ENCODE measurements around the gene ISCA1. TPM values are rescaled to one million over a fixed set of nuclear protein-coding genes. Genes with fewer than 3 reads are reported as not detected.

ISCA1 gene
- total RNA-seq, 1 donor from 2014 or later: 24.1 TPM

DNA sequence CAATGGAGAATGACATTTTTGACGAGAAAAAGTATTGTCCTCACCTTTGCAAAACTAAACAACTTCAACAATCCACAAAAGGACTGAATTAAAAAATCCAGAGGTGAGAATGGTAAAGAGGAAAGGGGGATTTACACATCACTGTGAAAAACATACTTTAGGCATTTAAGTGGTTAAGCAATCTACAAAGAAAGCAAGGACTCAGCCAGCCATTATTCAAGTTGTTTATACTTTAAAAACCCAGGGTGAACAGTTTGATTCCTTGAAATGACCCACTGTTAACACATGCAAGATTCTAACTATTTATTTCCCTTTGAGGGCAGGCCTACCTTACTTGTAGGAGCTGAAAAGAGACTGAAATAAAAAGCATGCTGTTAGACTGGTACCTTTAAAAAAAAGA, 42.6 kb upstream of the ISCA1 start:
- no peak overlapping the region for H3K4me3 Mint-ChIP-seq (ENCODE audit: unreplicated experiment)
- no peaks in the 10 kb centered on the region for H3K27me3 Mint-ChIP-seq (ENCODE audit: low read depth)
- no peaks in the 10 kb centered on the region for H3K9me3 Mint-ChIP-seq (ENCODE audit: low read depth)
- DNase-seq (ENCODE audit: low spot score): no peak
- TF ChIP-seq, protein P1, sequence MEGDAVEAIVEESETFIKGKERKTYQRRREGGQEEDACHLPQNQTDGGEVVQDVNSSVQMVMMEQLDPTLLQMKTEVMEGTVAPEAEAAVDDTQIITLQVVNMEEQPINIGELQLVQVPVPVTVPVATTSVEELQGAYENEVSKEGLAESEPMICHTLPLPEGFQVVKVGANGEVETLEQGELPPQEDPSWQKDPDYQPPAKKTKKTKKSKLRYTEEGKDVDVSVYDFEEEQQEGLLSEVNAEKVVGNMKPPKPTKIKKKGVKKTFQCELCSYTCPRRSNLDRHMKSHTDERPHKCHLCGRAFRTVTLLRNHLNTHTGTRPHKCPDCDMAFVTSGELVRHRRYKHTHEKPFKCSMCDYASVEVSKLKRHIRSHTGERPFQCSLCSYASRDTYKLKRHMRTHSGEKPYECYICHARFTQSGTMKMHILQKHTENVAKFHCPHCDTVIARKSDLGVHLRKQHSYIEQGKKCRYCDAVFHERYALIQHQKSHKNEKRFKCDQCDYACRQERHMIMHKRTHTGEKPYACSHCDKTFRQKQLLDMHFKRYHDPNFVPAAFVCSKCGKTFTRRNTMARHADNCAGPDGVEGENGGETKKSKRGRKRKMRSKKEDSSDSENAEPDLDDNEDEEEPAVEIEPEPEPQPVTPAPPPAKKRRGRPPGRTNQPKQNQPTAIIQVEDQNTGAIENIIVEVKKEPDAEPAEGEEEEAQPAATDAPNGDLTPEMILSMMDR (IDR thresholded peaks at IDR 0.05): no peak
- H3K36me3 Mint-ChIP-seq (ENCODE audit: low read depth): peaks cover 29% of the 10 kb centered on the region
- peaks cover 49% of the 10 kb centered on the region for H3K4me1 Mint-ChIP-seq (ENCODE audit: low read depth)
- H3K27ac Mint-ChIP-seq (ENCODE audit: unreplicated experiment): no peak overlapping the region

DNA sequence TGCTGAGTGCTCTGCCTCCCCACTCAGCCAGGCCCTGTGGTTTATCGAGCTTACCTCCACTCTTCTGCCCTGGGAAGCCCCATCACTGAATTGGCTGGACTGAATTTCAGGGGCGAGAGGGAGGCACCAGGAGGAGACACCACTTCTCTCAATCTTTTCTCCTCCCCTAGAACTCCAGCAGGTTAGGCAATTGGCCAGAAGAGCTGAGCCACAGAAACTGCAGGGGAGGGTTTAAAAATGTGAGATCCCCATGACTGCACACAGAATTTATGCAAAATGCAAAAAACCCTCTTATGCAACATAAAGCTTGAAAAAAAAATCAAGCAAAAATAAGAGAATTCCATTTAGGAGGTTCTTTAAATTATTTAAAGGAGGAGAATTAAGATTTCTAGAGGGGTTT, 42.0 kb upstream of the ISCA1 start:
- Mint-ChIP-seq H3K27ac (ENCODE audit: unreplicated experiment) (no peak overlapping the region), H3K4me1 (ENCODE audit: low read depth) (peaks cover 45% of the 10 kb centered on the region), H3K9me3 (ENCODE audit: low read depth) (no peaks in the 10 kb centered on the region), H3K4me3 (ENCODE audit: unreplicated experiment) (no peak overlapping the region), H3K36me3 (ENCODE audit: low read depth) (peaks cover 26% of the 10 kb centered on the region), H3K27me3 (ENCODE audit: low read depth) (no peaks in the 10 kb centered on the region)
- TF ChIP-seq, protein P1 (IDR thresholded peaks at IDR 0.05): no peak
- DNase-seq (ENCODE audit: low spot score): no peak

DNA sequence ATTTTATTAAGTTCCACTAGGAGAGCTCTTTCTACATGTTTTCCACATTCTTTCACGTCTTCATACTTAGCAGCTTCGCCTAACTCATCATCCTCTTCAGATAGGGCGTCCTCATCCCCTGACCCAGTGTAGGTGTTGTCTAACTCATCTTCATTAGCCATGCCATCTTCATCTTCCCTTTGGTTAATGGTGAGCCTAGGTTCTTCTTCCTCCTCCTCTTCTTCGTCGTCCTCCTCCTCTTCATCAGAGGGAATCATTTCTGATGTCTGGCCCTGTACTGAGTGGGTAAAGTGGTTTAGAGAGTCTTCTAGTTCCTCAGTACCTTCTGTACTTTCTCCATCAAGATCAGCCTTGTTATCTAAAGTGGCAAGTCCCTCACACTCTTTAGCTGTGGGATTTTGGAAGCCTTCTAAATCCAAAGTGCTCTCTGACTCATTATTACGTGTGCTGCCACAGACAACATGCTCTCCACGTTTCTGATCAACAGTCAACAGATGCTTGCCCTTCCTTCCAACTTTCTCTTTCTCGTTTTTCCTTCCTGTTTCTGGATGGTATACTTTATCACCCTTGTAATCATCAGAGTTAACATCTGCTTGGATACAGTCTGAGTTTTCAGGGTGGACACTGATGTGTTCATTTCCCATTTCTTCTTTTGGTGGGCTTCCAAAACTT, 40.8 kb upstream of the ISCA1 start:
- H3K36me3 Mint-ChIP-seq (ENCODE audit: low read depth): peaks cover 30% of the 10 kb centered on the region
- DNase-seq (ENCODE audit: low spot score): no peak
- H3K27ac Mint-ChIP-seq (ENCODE audit: unreplicated experiment): peak overlapping the region; percentile 2
- no peaks in the 10 kb centered on the region for H3K9me3 Mint-ChIP-seq (ENCODE audit: low read depth)
- TF ChIP-seq, protein P1 (IDR thresholded peaks at IDR 0.05): no peak
- no peak overlapping the region for H3K4me3 Mint-ChIP-seq (ENCODE audit: unreplicated experiment)
- peaks cover 49% of the 10 kb centered on the region for H3K4me1 Mint-ChIP-seq (ENCODE audit: low read depth)
- no peaks in the 10 kb centered on the region for H3K27me3 Mint-ChIP-seq (ENCODE audit: low read depth)

DNA sequence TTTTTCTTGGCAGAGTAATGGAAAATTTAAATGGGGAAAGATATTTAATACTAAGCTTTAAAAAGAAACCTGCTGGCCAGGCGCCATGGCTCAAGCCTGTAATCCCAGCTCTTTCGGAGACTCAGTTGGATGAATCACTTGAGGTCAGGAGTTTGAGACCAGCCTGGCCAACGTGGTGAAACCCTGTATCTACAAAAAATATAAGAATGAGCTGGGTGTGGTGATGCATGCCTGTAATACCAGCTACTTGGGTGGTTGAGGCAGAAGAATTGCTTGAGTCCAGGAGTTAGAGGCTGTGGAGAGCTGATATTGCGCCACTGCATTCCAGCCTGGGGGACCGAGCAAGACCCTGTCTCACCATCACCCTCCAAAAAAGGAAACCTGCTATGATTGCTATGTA, 39.0 kb upstream of the ISCA1 start:
- Mint-ChIP-seq H3K27ac (ENCODE audit: unreplicated experiment) (peak overlapping the region; percentile 89), H3K36me3 (ENCODE audit: low read depth) (peaks cover 24% of the 10 kb centered on the region), H3K4me3 (ENCODE audit: unreplicated experiment) (no peak overlapping the region), H3K9me3 (ENCODE audit: low read depth) (no peaks in the 10 kb centered on the region), H3K27me3 (ENCODE audit: low read depth) (no peaks in the 10 kb centered on the region), H3K4me1 (ENCODE audit: low read depth) (peaks cover 36% of the 10 kb centered on the region)
- TF ChIP-seq, protein P1 (IDR thresholded peaks at IDR 0.05): no peak
- no peak for DNase-seq (ENCODE audit: low spot score)

DNA sequence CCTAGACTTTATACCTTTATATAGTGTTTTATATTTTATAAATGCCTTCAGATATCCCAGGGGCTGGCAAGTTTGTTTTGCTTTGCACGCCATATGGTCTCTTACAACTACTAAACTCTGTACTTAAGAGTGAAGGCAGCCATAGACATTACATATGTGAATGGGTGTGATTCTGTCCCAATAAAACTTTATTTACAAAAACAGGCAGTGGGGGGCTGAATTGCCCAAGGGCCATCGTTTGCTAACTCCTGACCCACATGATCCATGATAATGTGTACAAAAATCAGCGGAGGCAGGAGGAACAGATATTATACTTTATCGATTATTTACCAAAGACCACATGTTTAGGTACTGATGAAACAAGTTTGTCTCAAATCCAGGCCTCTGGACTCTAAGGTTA, 35.8 kb upstream of the ISCA1 start:
- Mint-ChIP-seq H3K4me1 (ENCODE audit: low read depth) (peaks cover 32% of the 10 kb centered on the region), H3K4me3 (ENCODE audit: unreplicated experiment) (no peak overlapping the region), H3K9me3 (ENCODE audit: low read depth) (no peaks in the 10 kb centered on the region), H3K36me3 (ENCODE audit: low read depth) (peaks cover 30% of the 10 kb centered on the region), H3K27me3 (ENCODE audit: low read depth) (no peaks in the 10 kb centered on the region), H3K27ac (ENCODE audit: unreplicated experiment) (no peak overlapping the region)
- TF ChIP-seq, protein P1 (IDR thresholded peaks at IDR 0.05): no peak
- no peak for DNase-seq (ENCODE audit: low spot score)
